HG02981 (cell line): ENCODE results near the gene DNAJC17.

Experiments
- ATAC-seq: cut with Tn5 transposase; IDR thresholded peaks from one replicate; pipeline ENCODE4 v1.9.1; 2021; ENCODE audit warnings: mild to moderate bottlenecking, moderate library complexity; ENCODE audit not compliant: unreplicated experiment

Gene DNAJC17

GRCh38 chr15:40768521-40769273 is 38.6 kb downstream of the DNAJC17 start:
- ATAC-seq: peak; percentile 1

- ATAC-seq: no peak
Observed at GRCh38 chr15:40767838-40768500, 39.3 kb downstream of the DNAJC17 start.

GRCh38 chr15:40766906-40767837 is 40.1 kb downstream of the DNAJC17 start:
- no peak for ATAC-seq

- no peak for ATAC-seq
Observed at GRCh38 chr15:40766194-40766815, 41.0 kb downstream of the DNAJC17 start.

GRCh38 chr15:40764629-40765103 is 42.6 kb downstream of the DNAJC17 start:
- no peak for ATAC-seq

- peak; percentile 30 for ATAC-seq
Observed at GRCh38 chr15:40763801-40764628, 43.3 kb downstream of the DNAJC17 start, which contains the start of gene GCHFR. GCHFR (plus strand) TSS chr15:40764068; CDS start chr15:40764181, 113 bp downstream.

GRCh38 chr15:40762919-40763800 is 44.1 kb downstream of the DNAJC17 start:
- ATAC-seq: no peak

- no peak for ATAC-seq
Observed at GRCh38 chr15:40759961-40760360, 47.3 kb downstream of the DNAJC17 start.

- ATAC-seq: no peak
Observed at GRCh38 chr15:40756938-40757337, 50.3 kb downstream of the DNAJC17 start.

- ATAC-seq: no peak
Observed at GRCh38 chr15:40755812-40756208, 51.5 kb downstream of the DNAJC17 start.

GRCh38 chr15:40754883-40755811 is 52.1 kb downstream of the DNAJC17 start, which contains the start of gene RMDN3:
RMDN3 (minus strand) TSS chr15:40755254; CDS start chr15:40754783, 471 bp downstream.
- peak; percentile 80 for ATAC-seq

GRCh38 chr15:40754574-40754882 is 52.7 kb downstream of the DNAJC17 start:
- ATAC-seq: no peak

GRCh38 chr15:40751745-40752144 is 55.5 kb downstream of the DNAJC17 start:
- no peak for ATAC-seq

- ATAC-seq: no peak
Observed at GRCh38 chr15:40750885-40751284, 56.4 kb downstream of the DNAJC17 start.

GRCh38 chr15:40749151-40749630 is 58.1 kb downstream of the DNAJC17 start:
- no peak for ATAC-seq

- ATAC-seq: no peak
Observed at GRCh38 chr15:40747685-40748631, 59.3 kb downstream of the DNAJC17 start.
